HepG2 (cell line): ENCODE data around the gene C2orf78. TPM values are rescaled to one million over a fixed set of nuclear protein-coding genes. Genes with fewer than 3 reads are reported as not detected.

Source experiments
- ATAC-seq: fragments of 200-7000 bp; cut with Tn5 transposase; 3 replicates; pipeline ENCODE4 v1.9.1; 2020; ENCODE audit warnings: mild to moderate bottlenecking, moderate library complexity
- BruUV-seq: library from RNA; stranded (reverse); fragments of 400-500 nt; replicated peaks from 2 replicates; lab custom pipeline; 2021; lab: Mats Ljungman, UMichigan
- CTCF ChIA-PET: fragments of 300-600 bp; formaldehyde crosslinking; extraction: SDS; loops from one replicate; lab custom pipeline; 2021; ENCODE audit warnings: low total read pairs, inconsistent platforms, low intra/inter-chr PET ratio; lab: Yijun Ruan, JAX
- POLR2A ChIA-PET: fragments of 350-600 bp; sonication (Branson Sonifier 250); formaldehyde crosslinking; loops from one replicate; lab custom pipeline; 2020; ENCODE audit warnings: antibody characterized with exemption, inconsistent platforms; lab: Yijun Ruan, JAX
- DNase-seq: peaks from one replicate; pipeline ENCODE4 v3.0.0-alpha.2; 2015; ENCODE audit warnings: low spot score
- FAIRE-seq: peaks from 3 replicates; lab custom pipeline; 2011; peaks lifted over from hg19 to GRCh38; lab: Jason Lieb, UNC
- H2AFZ ChIP-seq: one replicate; pipeline ENCODE4 v1.6.1; 2011; ENCODE audit warnings: low read length, inconsistent platforms
- H3K27ac ChIP-seq: fragments of 300-600 bp; 3 replicates; pipeline ENCODE4 v1.8.0; 2011; ENCODE audit warnings: mixed run types, mild to moderate bottlenecking, mixed read lengths, low read length, inconsistent platforms; ENCODE audit not compliant: insufficient read depth; ENCODE audit errors: extremely low read length
- H3K27me3 ChIP-seq, 2 experiments: fragments of 200-600 bp in 1 of 2; 2 replicates in 1 of 2; 3 replicates in 1 of 2; pipeline versions ENCODE4 v1.6.0 to v1.8.0; 2011; ENCODE audit warnings: low read length in 2 of 2, mild to moderate bottlenecking in 2 of 2, moderate library complexity in 2 of 2, inconsistent platforms in 1 of 2; ENCODE audit not compliant: insufficient read depth in 2 of 2, control insufficient read depth in 1 of 2
- H3K36me3 ChIP-seq, 2 experiments: fragments of 200-600 bp in 1 of 2; replicated peaks in 1 of 2; 2 replicates in 1 of 2; 3 replicates in 1 of 2; pipeline versions ENCODE4 v1.5.1 to v1.8.0; 2011; ENCODE audit warnings: low read length in 2 of 2, inconsistent platforms in 1 of 2; ENCODE audit not compliant: insufficient read depth in 2 of 2, control insufficient read depth in 1 of 2
- H3K4me1 ChIP-seq: 2 replicates; pipeline ENCODE4 v1.5.1; 2012; ENCODE audit warnings: low read length, inconsistent platforms; ENCODE audit not compliant: insufficient read depth
- H3K4me2 ChIP-seq: 2 replicates; pipeline ENCODE4 v1.6.0; 2011; ENCODE audit warnings: low read depth, low read length, inconsistent platforms
- H3K4me3 ChIP-seq, 3 experiments: fragments of 200-600 bp in 1 of 3; sonication (generic), shearing (Covaris generic) in 1 of 3; replicated peaks in 1 of 3; 2 replicates each; pipeline ENCODE4 v1.5.1; 2011 to 2016; ENCODE audit warnings: low read length in 3 of 3, inconsistent platforms in 2 of 3, low read depth in 2 of 3, mild to moderate bottlenecking in 2 of 3, control low read depth in 1 of 3, mixed read lengths in 1 of 3; ENCODE audit not compliant: insufficient read depth in 1 of 3
- H3K79me2 ChIP-seq: one replicate; pipeline ENCODE4 v1.6.1; 2011; ENCODE audit warnings: low read length, inconsistent platforms; ENCODE audit not compliant: insufficient read depth
- H3K9ac ChIP-seq: 2 replicates; pipeline ENCODE4 v1.6.0; 2011; ENCODE audit warnings: mild to moderate bottlenecking, low read depth, low read length, inconsistent platforms; ENCODE audit not compliant: insufficient read depth
- H3K9me3 ChIP-seq: 2 replicates; pipeline ENCODE4 v1.5.1; 2012; ENCODE audit warnings: mild to moderate bottlenecking, low read length
- H4K20me1 ChIP-seq: 2 replicates; pipeline ENCODE4 v1.6.0; 2011; ENCODE audit warnings: inconsistent platforms, mild to moderate bottlenecking, low read length, moderate library complexity; ENCODE audit not compliant: insufficient read depth
- FOXJ3 ChIP-seq: sonication (generic); formaldehyde crosslinking; IDR thresholded peaks from 2 replicates; pipeline ENCODE4 v1.4.0; 2020; ENCODE audit warnings: missing genetic modification reagents, mild to moderate bottlenecking, borderline replicate concordance
- FOXM1 ChIP-seq: sonication (generic); formaldehyde crosslinking; IDR thresholded peaks from 2 replicates; pipeline ENCODE4 v1.5.0; 2020; ENCODE audit warnings: missing genetic modification reagents
- HNF4G ChIP-seq, 2 experiments: sonication (generic) in 1 of 2; formaldehyde crosslinking in 1 of 2; IDR thresholded peaks; 2 replicates each; pipeline versions ENCODE4 v1.4.0 to v1.6.1; 2011 to 2020; ENCODE audit warnings: borderline replicate concordance in 2 of 2, low read depth in 2 of 2, mild to moderate bottlenecking in 2 of 2, low read length in 1 of 2, missing genetic modification reagents in 1 of 2, moderate library complexity in 1 of 2
- MAFF ChIP-seq: IDR thresholded peaks from 2 replicates; pipeline ENCODE4 v1.6.1; 2011; ENCODE audit warnings: low read depth, low read length, improper control_type of control experiment
- MAFK ChIP-seq, 2 experiments: IDR thresholded peaks in 1 of 2; conservative IDR thresholded peaks in 1 of 2; 2 replicates each; pipeline ENCODE4 v1.6.1; 2011; ENCODE audit warnings: improper control_type of control experiment in 2 of 2, low read length in 2 of 2
- NFIB ChIP-seq: sonication (generic); formaldehyde crosslinking; IDR thresholded peaks from 2 replicates; pipeline ENCODE4 v1.9.0; 2021; ENCODE audit warnings: missing genetic modification reagents, mild to moderate bottlenecking, borderline replicate concordance
- PAX8 ChIP-seq: sonication (generic); formaldehyde crosslinking; IDR thresholded peaks from 2 replicates; pipeline ENCODE4 v1.8.0; 2022; ENCODE audit warnings: mild to moderate bottlenecking, missing genetic modification reagents, borderline replicate concordance
- PRPF4 ChIP-seq: fragments of 200-400 bp; formaldehyde crosslinking; IDR thresholded peaks from 2 replicates; pipeline ENCODE4 v1.6.1; 2016; ENCODE audit warnings: low read length, low read depth; ENCODE audit not compliant: poor library complexity, severe bottlenecking
- SNAI1 ChIP-seq: sonication (generic); formaldehyde crosslinking; IDR thresholded peaks from 2 replicates; pipeline ENCODE4 v1.5.0; 2020; ENCODE audit warnings: mild to moderate bottlenecking, missing genetic modification reagents, borderline replicate concordance
- SP4 ChIP-seq: sonication (generic); formaldehyde crosslinking; IDR thresholded peaks from 2 replicates; pipeline ENCODE4 v1.8.1; 2023; ENCODE audit warnings: mild to moderate bottlenecking, missing genetic modification reagents
- THAP8 ChIP-seq: sonication (generic); formaldehyde crosslinking; IDR thresholded peaks from 2 replicates; pipeline ENCODE4 v1.5.1; 2020; ENCODE audit warnings: missing genetic modification reagents, mild to moderate bottlenecking, borderline replicate concordance
- ZNF441 ChIP-seq: sonication (generic); formaldehyde crosslinking; IDR thresholded peaks from 2 replicates; pipeline ENCODE4 v1.7.0; 2021; ENCODE audit warnings: missing genetic modification reagents, borderline replicate concordance
- ZNF790 ChIP-seq: sonication (generic); formaldehyde crosslinking; IDR thresholded peaks from 2 replicates; pipeline ENCODE4 v1.8.0; 2022; ENCODE audit warnings: missing genetic modification reagents, mild to moderate bottlenecking, borderline replicate concordance
- ZSCAN21 ChIP-seq: sonication (generic); formaldehyde crosslinking; IDR thresholded peaks from 2 replicates; pipeline ENCODE4 v1.8.0; 2022; ENCODE audit warnings: mild to moderate bottlenecking, missing genetic modification reagents, moderate library complexity, borderline replicate concordance
- WGBS: methylation state at CpG from one replicate; pipeline ENCODE4 v1.1.6; 2017; ENCODE audit warnings: low lambda C conversion rate; 5-methylcytosine and 5-hydroxymethylcytosine counted together
- in situ Hi-C: cut with HindIII; loops from 2 replicates; pipeline ENCODE4 v1.10.0; 2017; ENCODE audit warnings: low pct_unique_long_range_greater_than_20kb; ENCODE audit not compliant: extremely low pct_ligation_motif_present
- intact Hi-C: fragments of 100-400 bp; cut with micrococcal nuclease; formaldehyde crosslinking; loops from one replicate; pipeline ENCODE4 v1.10.0; 2022; ENCODE audit not compliant: unreplicated experiment
- polyA plus RNA-seq, 8 experiments: library from polyadenylated mRNA; depleted of rRNA in 3 of 8; stranded (reverse) in 7 of 8; unstranded in 1 of 8; fragments of >200 nt; fragmentation: Illumina TruSeq in 4 of 8; extraction: Trizol in 4 of 8; gene quantifications; 2 replicates each; pipeline versions ENCODE4 v1.2.1 to v1.2.3, GENCODE V29; 2011 to 2016; ENCODE audit warnings: low read depth in 4 of 8, missing spikeins in 1 of 8, mixed read lengths in 1 of 8; ENCODE audit not compliant: insufficient read depth in 1 of 8
- total RNA-seq, 5 experiments: library from RNA; depleted of rRNA; stranded (reverse); fragments of >200 nt; fragmentation: Illumina TruSeq; extraction: Trizol; gene quantifications; 2 replicates each; pipeline ENCODE4 v1.2.3, GENCODE V29; 2016; ENCODE audit warnings: low read depth in 1 of 5
- TF ChIP-seq, protein P1 (sequence below): sonication (generic); formaldehyde crosslinking; IDR thresholded peaks from 2 replicates; pipeline ENCODE4 v1.9.0; 2021; ENCODE audit warnings: mild to moderate bottlenecking, missing genetic modification reagents

C2orf78 gene
- total and polyA plus RNA-seq, 2 of the 13 experiments (the other 11 are each of a cell fraction or from before 2014, with no cell fraction given), result not detected

- intact Hi-C loops (loop anchor here (2.0 kb wide), 1 partner anchor 99 kb away; the partner anchor contains the start of gene DGUOK), in situ Hi-C loops (loop anchor here (25.0 kb wide), 1 partner anchor 309 kb away; the partner anchor contains the start of gene BOLA3)
- FAIRE-seq (no peak), DNase-seq (no peak), ATAC-seq (no peak)
- Histone ChIP-seq H3K4me3 (peak overlapping the region; percentile 66 to 95 (median 85)), H3K79me2 (peaks cover 21% of the 10 kb centered on the region), H3K27ac (no peak overlapping the region), H3K9me3 (no peaks in the 10 kb centered on the region), H3K36me3 (peaks cover 1 to 15% of the 10 kb centered on the region in 2 experiments), H3K9ac (no peak overlapping the region), H2AFZ (peak overlapping the region; percentile 100), H3K4me1 (peaks cover 37% of the 10 kb centered on the region), H4K20me1 (no peaks in the 10 kb centered on the region), H3K4me2 (peak overlapping the region; percentile 73), H3K27me3 (no peaks in the 10 kb centered on the region; a peak in 1 of 5 replicates)
- CTCF ChIA-PET, result interaction anchor here (1.5 kb wide), 1 partner anchor 320 kb away, joined by 5 read pairs; the partner anchor contains the start of gene BOLA3
- 85% methylated on average over 9 of the region's 9 CpGs for WGBS
- BruUV-seq, result no TSS peak
- POLR2A ChIA-PET, result interaction anchor here (0.5 to 1.6 kb wide), 26 partner anchors 11 to 564 kb away, joined by 3 to 59 read pairs (median 5); partner anchors contain the start of genes ACTG2, BOLA3, C2orf78 and DGUOK
- TF ChIP-seq ZSCAN21, result no peak
- TF ChIP-seq SNAI1 (CRISPR knock-in tag), result 0 out of 2 replicates have a peak, but pooled peaks have one; percentile 3
- TF ChIP-seq PRPF4, result no peak
- TF ChIP-seq HNF4G (IDR thresholded peaks at IDR 0.05; ENCODE audit: borderline replicate concordance, low read depth, low read length), result no peak
- TF ChIP-seq HNF4G (CRISPR knock-in tag; IDR thresholded peaks at IDR 0.05; ENCODE audit: borderline replicate concordance, low read depth), result no peak
- TF ChIP-seq NFIB (CRISPR knock-in tag), result no peak
- no peak for TF ChIP-seq PAX8 (CRISPR knock-in tag)
- peak; percentile 64 to 66 for TF ChIP-seq MAFK (conservative IDR thresholded peaks at IDR 0.05 in 1 of 2, IDR thresholded peaks at IDR 0.05 in 1 of 2; ENCODE audit: low read length in 2 of 2)
- no peak for TF ChIP-seq FOXM1 (CRISPR knock-in tag)
- TF ChIP-seq SP4 (CRISPR knock-in tag), result no peak
- no peak for TF ChIP-seq ZNF441 (CRISPR knock-in tag)
- TF ChIP-seq, protein P1, sequence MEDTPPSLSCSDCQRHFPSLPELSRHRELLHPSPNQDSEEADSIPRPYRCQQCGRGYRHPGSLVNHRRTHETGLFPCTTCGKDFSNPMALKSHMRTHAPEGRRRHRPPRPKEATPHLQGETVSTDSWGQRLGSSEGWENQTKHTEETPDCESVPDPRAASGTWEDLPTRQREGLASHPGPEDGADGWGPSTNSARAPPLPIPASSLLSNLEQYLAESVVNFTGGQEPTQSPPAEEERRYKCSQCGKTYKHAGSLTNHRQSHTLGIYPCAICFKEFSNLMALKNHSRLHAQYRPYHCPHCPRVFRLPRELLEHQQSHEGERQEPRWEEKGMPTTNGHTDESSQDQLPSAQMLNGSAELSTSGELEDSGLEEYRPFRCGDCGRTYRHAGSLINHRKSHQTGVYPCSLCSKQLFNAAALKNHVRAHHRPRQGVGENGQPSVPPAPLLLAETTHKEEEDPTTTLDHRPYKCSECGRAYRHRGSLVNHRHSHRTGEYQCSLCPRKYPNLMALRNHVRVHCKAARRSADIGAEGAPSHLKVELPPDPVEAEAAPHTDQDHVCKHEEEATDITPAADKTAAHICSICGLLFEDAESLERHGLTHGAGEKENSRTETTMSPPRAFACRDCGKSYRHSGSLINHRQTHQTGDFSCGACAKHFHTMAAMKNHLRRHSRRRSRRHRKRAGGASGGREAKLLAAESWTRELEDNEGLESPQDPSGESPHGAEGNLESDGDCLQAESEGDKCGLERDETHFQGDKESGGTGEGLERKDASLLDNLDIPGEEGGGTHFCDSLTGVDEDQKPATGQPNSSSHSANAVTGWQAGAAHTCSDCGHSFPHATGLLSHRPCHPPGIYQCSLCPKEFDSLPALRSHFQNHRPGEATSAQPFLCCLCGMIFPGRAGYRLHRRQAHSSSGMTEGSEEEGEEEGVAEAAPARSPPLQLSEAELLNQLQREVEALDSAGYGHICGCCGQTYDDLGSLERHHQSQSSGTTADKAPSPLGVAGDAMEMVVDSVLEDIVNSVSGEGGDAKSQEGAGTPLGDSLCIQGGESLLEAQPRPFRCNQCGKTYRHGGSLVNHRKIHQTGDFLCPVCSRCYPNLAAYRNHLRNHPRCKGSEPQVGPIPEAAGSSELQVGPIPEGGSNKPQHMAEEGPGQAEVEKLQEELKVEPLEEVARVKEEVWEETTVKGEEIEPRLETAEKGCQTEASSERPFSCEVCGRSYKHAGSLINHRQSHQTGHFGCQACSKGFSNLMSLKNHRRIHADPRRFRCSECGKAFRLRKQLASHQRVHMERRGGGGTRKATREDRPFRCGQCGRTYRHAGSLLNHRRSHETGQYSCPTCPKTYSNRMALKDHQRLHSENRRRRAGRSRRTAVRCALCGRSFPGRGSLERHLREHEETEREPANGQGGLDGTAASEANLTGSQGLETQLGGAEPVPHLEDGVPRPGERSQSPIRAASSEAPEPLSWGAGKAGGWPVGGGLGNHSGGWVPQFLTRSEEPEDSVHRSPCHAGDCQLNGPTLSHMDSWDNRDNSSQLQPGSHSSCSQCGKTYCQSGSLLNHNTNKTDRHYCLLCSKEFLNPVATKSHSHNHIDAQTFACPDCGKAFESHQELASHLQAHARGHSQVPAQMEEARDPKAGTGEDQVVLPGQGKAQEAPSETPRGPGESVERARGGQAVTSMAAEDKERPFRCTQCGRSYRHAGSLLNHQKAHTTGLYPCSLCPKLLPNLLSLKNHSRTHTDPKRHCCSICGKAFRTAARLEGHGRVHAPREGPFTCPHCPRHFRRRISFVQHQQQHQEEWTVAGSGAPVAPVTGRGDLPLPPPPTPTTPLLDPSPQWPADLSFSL (CRISPR knock-in tag), result no peak
- TF ChIP-seq THAP8 (CRISPR knock-in tag), result no peak
- peak; percentile 64; the same call in 1 of the 2 replicates for TF ChIP-seq MAFF
- TF ChIP-seq ZNF790, result no peak
- TF ChIP-seq FOXJ3, result no peak
Observed at GRCh38 chr2:73827660-73828388, 43.8 kb downstream of the C2orf78 start.
